Endothelial cell of umbilical vein (primary cell): Measurements from ENCODE around the gene PAX1. TPM values are rescaled to one million over a fixed set of nuclear protein-coding genes. Genes with fewer than 3 reads are reported as not detected.

Experiments used
- BruUV-seq: library from RNA; stranded (reverse); fragments of 400-500 nt; replicated peaks from 2 replicates; lab custom pipeline; 2021; lab: Mats Ljungman, UMichigan
- CTCF ChIA-PET: fragments of 300-600, 350-600 bp; sonication (Branson Sonifier 250); formaldehyde crosslinking; loops from one replicate; lab custom pipeline; 2021; ENCODE audit warnings: antibody characterized with exemption, inconsistent platforms; lab: Charles Lee
- POLR2A ChIA-PET: fragments of 300-600, 350-600 bp; sonication (Branson Sonifier 250); formaldehyde crosslinking; loops from one replicate; lab custom pipeline; 2021; ENCODE audit warnings: antibody characterized with exemption, inconsistent platforms; lab: Charles Lee
- DNase-seq: peaks from one replicate; pipeline ENCODE4 v3.0.0-alpha.2; 2011; ENCODE audit warnings: low read depth, low spot score
- FAIRE-seq: peaks from 2 replicates; lab custom pipeline; 2011; peaks lifted over from hg19 to GRCh38; lab: Jason Lieb, UNC
- H2AFZ ChIP-seq: 2 replicates; pipeline ENCODE4 v1.6.0; 2012; ENCODE audit warnings: low read depth, low read length, control low read depth, inconsistent platforms
- H3K27ac ChIP-seq: 2 replicates; pipeline ENCODE4 v1.5.1; 2011; ENCODE audit warnings: low read depth, mild to moderate bottlenecking, control low read depth, low read length, moderate library complexity; ENCODE audit not compliant: insufficient read depth
- H3K27me3 ChIP-seq, 2 experiments: 2 replicates each; pipeline versions ENCODE4 v1.6.0 to v1.6.1; 2011; ENCODE audit warnings: low read length in 2 of 2, mixed read lengths in 1 of 2; ENCODE audit not compliant: control insufficient read depth in 2 of 2, insufficient read depth in 2 of 2
- H3K36me3 ChIP-seq, 2 experiments: 2 replicates in 1 of 2; 3 replicates in 1 of 2; pipeline ENCODE4 v1.5.1; 2011; ENCODE audit warnings: low read length in 2 of 2, mild to moderate bottlenecking in 1 of 2, moderate library complexity in 1 of 2; ENCODE audit not compliant: control insufficient read depth in 2 of 2, insufficient read depth in 2 of 2; ENCODE audit errors: extremely low read depth in 1 of 2
- H3K4me1 ChIP-seq: 3 replicates; pipeline ENCODE4 v1.5.1; 2011; ENCODE audit warnings: mild to moderate bottlenecking, low read length; ENCODE audit not compliant: control insufficient read depth, insufficient read depth; ENCODE audit errors: extremely low read depth
- H3K4me2 ChIP-seq: 2 replicates; pipeline ENCODE4 v1.6.1; 2011; ENCODE audit warnings: low read length, control low read depth, mixed read lengths; ENCODE audit not compliant: insufficient read depth
- H3K4me3 ChIP-seq, 3 experiments: fragments of 200-600 bp in 1 of 3; sonication (generic), shearing (Covaris generic) in 1 of 3; replicated peaks in 1 of 3; 2 replicates each; pipeline ENCODE4 v1.5.1; 2011 to 2016; ENCODE audit warnings: control low read depth in 3 of 3, low read length in 3 of 3, mild to moderate bottlenecking in 2 of 3, inconsistent platforms in 1 of 3, low read depth in 1 of 3, moderate library complexity in 1 of 3; ENCODE audit not compliant: insufficient read depth in 1 of 3
- H3K79me2 ChIP-seq: 2 replicates; pipeline ENCODE4 v1.6.0; 2012; ENCODE audit warnings: low read length, inconsistent platforms; ENCODE audit not compliant: control insufficient read depth, insufficient read depth
- H3K9ac ChIP-seq: replicated peaks from 2 replicates; pipeline ENCODE3; 2011; ENCODE audit warnings: low read length, control low read depth; ENCODE audit not compliant: insufficient read depth; ENCODE audit errors: extremely low read depth
- H3K9me1 ChIP-seq: replicated peaks from 3 replicates; pipeline ENCODE4 v1.6.0; 2011; ENCODE audit warnings: mild to moderate bottlenecking, low read length; ENCODE audit not compliant: control insufficient read depth, insufficient read depth; ENCODE audit errors: extremely low read depth
- H3K9me3 ChIP-seq: replicated peaks from 2 replicates; pipeline ENCODE4 v1.5.1; 2012; ENCODE audit warnings: low read length, inconsistent platforms; ENCODE audit not compliant: control insufficient read depth, insufficient read depth
- H4K20me1 ChIP-seq: replicated peaks from 2 replicates; pipeline ENCODE3; 2011; ENCODE audit warnings: mild to moderate bottlenecking, low read length; ENCODE audit not compliant: control insufficient read depth, insufficient read depth; ENCODE audit errors: extremely low read depth
- EZH2 ChIP-seq: IDR thresholded peaks from 2 replicates; pipeline ENCODE4 v1.6.1; 2012; ENCODE audit warnings: borderline replicate concordance, low read depth, mild to moderate bottlenecking, moderate library complexity, low read length, inconsistent platforms; ENCODE audit not compliant: severe bottlenecking
- FOS ChIP-seq: IDR thresholded peaks from 2 replicates; pipeline ENCODE4 v1.6.1; 2011; ENCODE audit warnings: mild to moderate bottlenecking, low read length, moderate library complexity, borderline replicate concordance; ENCODE audit not compliant: insufficient read depth
- GATA2 ChIP-seq: IDR thresholded peaks from 2 replicates; pipeline ENCODE4 v1.7.0; 2011; ENCODE audit warnings: low read depth, mild to moderate bottlenecking, moderate library complexity, mixed read lengths, low read length; ENCODE audit not compliant: insufficient read length, insufficient read depth
- JUN ChIP-seq: IDR thresholded peaks from 2 replicates; pipeline ENCODE4 v1.6.1; 2011; ENCODE audit warnings: borderline replicate concordance, low read depth; ENCODE audit not compliant: insufficient read length, insufficient read depth
- MYC ChIP-seq: IDR thresholded peaks from one replicate; pipeline ENCODE4 v1.6.1; 2011; ENCODE audit warnings: mild to moderate bottlenecking, low read depth, low read length
- POLR2A ChIP-seq: IDR thresholded peaks from 2 replicates; pipeline ENCODE4 v1.6.1; 2012; ENCODE audit warnings: low read depth, mild to moderate bottlenecking, control low read depth, low read length
- POLR2AphosphoS5 ChIP-seq: IDR thresholded peaks from 2 replicates; pipeline ENCODE4 v1.6.1; 2012; ENCODE audit warnings: low read depth, mild to moderate bottlenecking, control low read depth, low read length, moderate library complexity; ENCODE audit not compliant: insufficient read depth
- dilution Hi-C: fragments of 300-500 bp; cut with MboI; formaldehyde crosslinking; loops from one replicate; pipeline ENCODE4 v1.15.0; 2019; ENCODE audit warnings: low sequenced_read_pairs; ENCODE audit not compliant: extremely low pct_ligation_motif_present
- intact Hi-C: fragments of 100-400 bp; cut with micrococcal nuclease; formaldehyde crosslinking; loops from one replicate; pipeline ENCODE4 v1.10.0; 2022
- polyA plus RNA-seq, 4 experiments: library from polyadenylated mRNA; depleted of rRNA in 3 of 4; stranded (reverse) in 3 of 4; unstranded in 1 of 4; fragments of >200 nt; gene quantifications; 2 replicates each; pipeline versions ENCODE4 v1.2.1 to v1.2.3, GENCODE V29; 2011 to 2012; ENCODE audit warnings: missing spikeins in 1 of 4
- total RNA-seq: library from RNA; stranded (reverse); gene quantifications from 2 replicates; pipeline ENCODE4 v1.2.3, GENCODE V29; 2021
- TF ChIP-seq, protein P1 (sequence below): IDR thresholded peaks from 2 replicates; pipeline ENCODE4 v1.6.1; 2011; ENCODE audit not compliant: insufficient read depth, insufficient read length
- TF ChIP-seq, protein P2 (sequence below), 2 donors: IDR thresholded peaks; 1 replicate in 1 of 2; 2 replicates in 1 of 2; pipeline ENCODE4 v1.5.1; 2011; ENCODE audit warnings: low read length in 2 of 2, mild to moderate bottlenecking in 2 of 2, moderate library complexity in 2 of 2, control low read depth in 1 of 2, inconsistent platforms in 1 of 2, low read depth in 1 of 2; ENCODE audit not compliant: insufficient read depth in 1 of 2; ENCODE audit errors: extremely low read depth in 1 of 2

The PAX1 gene
- total and polyA plus RNA-seq, 2 donors (not counting 3 experiments of a cell fraction or from before 2014, with no cell fraction given): not detected

- Histone ChIP-seq H4K20me1 (no peaks in the 10 kb centered on the region), H3K36me3 (no peaks in the 10 kb centered on the region), H3K79me2 (no peaks in the 10 kb centered on the region), H3K4me3 (no peak overlapping the region), H3K9ac (no peak overlapping the region), H3K9me1 (no peaks in the 10 kb centered on the region), H3K4me1 (no peaks in the 10 kb centered on the region), H3K27ac (no peak overlapping the region), H3K9me3 (no peaks in the 10 kb centered on the region), H2AFZ (no peak overlapping the region), H3K27me3 (peaks cover 73 to 85% of the 10 kb centered on the region in 2 experiments), H3K4me2 (no peak overlapping the region)
- dilution Hi-C loops: no loop called here
- POLR2A ChIA-PET: no interaction called here
- TF ChIP-seq POLR2A: no peak
- TF ChIP-seq POLR2AphosphoS5: no peak
- TF ChIP-seq EZH2: peak; percentile 46
- intact Hi-C loops: no loop called here
- CTCF ChIA-PET: interaction anchor here (1.5 to 3.0 kb wide), 3 partner anchors 8 to 602 kb away, joined by 5 to 26 read pairs (median 10); no protein-coding TSS in a partner anchor
- no peak for DNase-seq
- FAIRE-seq: no peak
- BruUV-seq: no TSS peak
Measured at GRCh38 chr20:21710863-21711431, 5.5 kb downstream of the PAX1 start.

- no peak overlapping the region for H3K27ac ChIP-seq
- no peaks in the 10 kb centered on the region for H4K20me1 ChIP-seq
- no TSS peak for BruUV-seq
- no peak overlapping the region for H2AFZ ChIP-seq
- no peaks in the 10 kb centered on the region for H3K79me2 ChIP-seq
- no peak overlapping the region for H3K4me2 ChIP-seq
- H3K4me1 ChIP-seq: no peaks in the 10 kb centered on the region
- no peaks in the 10 kb centered on the region for H3K9me1 ChIP-seq
- DNase-seq (no peak), FAIRE-seq (no peak)
- H3K4me3 ChIP-seq: no peak overlapping the region
- TF ChIP-seq POLR2AphosphoS5: no peak
- TF ChIP-seq, protein P1, sequence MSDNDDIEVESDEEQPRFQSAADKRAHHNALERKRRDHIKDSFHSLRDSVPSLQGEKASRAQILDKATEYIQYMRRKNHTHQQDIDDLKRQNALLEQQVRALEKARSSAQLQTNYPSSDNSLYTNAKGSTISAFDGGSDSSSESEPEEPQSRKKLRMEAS: no peak
- TF ChIP-seq FOS: no peak
- TF ChIP-seq JUN: no peak
- TF ChIP-seq, protein P2, sequence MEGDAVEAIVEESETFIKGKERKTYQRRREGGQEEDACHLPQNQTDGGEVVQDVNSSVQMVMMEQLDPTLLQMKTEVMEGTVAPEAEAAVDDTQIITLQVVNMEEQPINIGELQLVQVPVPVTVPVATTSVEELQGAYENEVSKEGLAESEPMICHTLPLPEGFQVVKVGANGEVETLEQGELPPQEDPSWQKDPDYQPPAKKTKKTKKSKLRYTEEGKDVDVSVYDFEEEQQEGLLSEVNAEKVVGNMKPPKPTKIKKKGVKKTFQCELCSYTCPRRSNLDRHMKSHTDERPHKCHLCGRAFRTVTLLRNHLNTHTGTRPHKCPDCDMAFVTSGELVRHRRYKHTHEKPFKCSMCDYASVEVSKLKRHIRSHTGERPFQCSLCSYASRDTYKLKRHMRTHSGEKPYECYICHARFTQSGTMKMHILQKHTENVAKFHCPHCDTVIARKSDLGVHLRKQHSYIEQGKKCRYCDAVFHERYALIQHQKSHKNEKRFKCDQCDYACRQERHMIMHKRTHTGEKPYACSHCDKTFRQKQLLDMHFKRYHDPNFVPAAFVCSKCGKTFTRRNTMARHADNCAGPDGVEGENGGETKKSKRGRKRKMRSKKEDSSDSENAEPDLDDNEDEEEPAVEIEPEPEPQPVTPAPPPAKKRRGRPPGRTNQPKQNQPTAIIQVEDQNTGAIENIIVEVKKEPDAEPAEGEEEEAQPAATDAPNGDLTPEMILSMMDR (IDR thresholded peaks at IDR 0.05; ENCODE audit: extremely low read depth in 1 of 2, insufficient read depth in 1 of 2, low read depth in 1 of 2, low read length in 2 of 2): no peak
- TF ChIP-seq POLR2A: no peak
- no peak for TF ChIP-seq GATA2
- TF ChIP-seq EZH2: no peak
- TF ChIP-seq MYC: no peak
- ChIA-PET POLR2A (no interaction called here), CTCF (interaction anchor here (2.6 kb wide), 1 partner anchor 10 kb away, joined by 10 read pairs; no protein-coding TSS in a partner anchor)
- intact Hi-C loops: no loop called here
- dilution Hi-C loops: no loop called here
- no peaks in the 10 kb centered on the region for H3K9me3 ChIP-seq
- H3K36me3 ChIP-seq: no peaks in the 10 kb centered on the region
- peaks cover 61 to 74% of the 10 kb centered on the region in 2 experiments for H3K27me3 ChIP-seq
- no peak overlapping the region for H3K9ac ChIP-seq
Measured at GRCh38 chr20:21712443-21713059, 7.1 kb downstream of the PAX1 start.
